ENCODE data around the gene KCNMB1. TPM values are rescaled to one million over a fixed set of nuclear protein-coding genes. Genes with fewer than 3 reads are reported as not detected.

KCNMB1 gene
- total and polyA plus RNA-seq, 2 donors (not counting 3 experiments of a cell fraction or from before 2014, with no cell fraction given) = 0.15 to 0.29 TPM

GRCh38 chr5:170360709-170361108 lies 28.5 kb downstream of the KCNMB1 start:
- no TSS peak for BruUV-seq (replicated peaks)
- POLR2A ChIA-PET = no interaction called here
- no peak for FAIRE-seq

More at GRCh38 chr5:170360709-170361108, 28.5 kb downstream of the KCNMB1 start:
- Histone ChIP-seq H3K36me3 (ENCODE audit: control insufficient read depth in 2 of 2, extremely low read depth in 1 of 2, insufficient read depth in 2 of 2, low read length in 2 of 2) (no peaks in the 10 kb centered on the region), H3K79me2 (ENCODE audit: control insufficient read depth, insufficient read depth, low read length) (no peaks in the 10 kb centered on the region), H3K4me2 (ENCODE audit: insufficient read depth, low read length) (no peak overlapping the region), H2AFZ (ENCODE audit: low read depth, low read length) (no peak overlapping the region), H3K9ac (replicated peaks; ENCODE audit: extremely low read depth, insufficient read depth, low read length) (no peak overlapping the region), H3K9me1 (replicated peaks; ENCODE audit: control insufficient read depth, extremely low read depth, insufficient read depth, low read length) (no peaks in the 10 kb centered on the region), H3K9me3 (replicated peaks; ENCODE audit: control insufficient read depth, insufficient read depth, low read length) (no peaks in the 10 kb centered on the region), H3K27me3 (ENCODE audit: control insufficient read depth in 2 of 2, insufficient read depth in 2 of 2, low read length in 2 of 2) (no peaks in the 10 kb centered on the region), H3K4me1 (ENCODE audit: control insufficient read depth, extremely low read depth, insufficient read depth, low read length) (no peaks in the 10 kb centered on the region), H3K27ac (ENCODE audit: insufficient read depth, low read depth, low read length) (no peak overlapping the region), H4K20me1 (replicated peaks; ENCODE audit: control insufficient read depth, extremely low read depth, insufficient read depth, low read length) (no peaks in the 10 kb centered on the region), H3K4me3 (replicated peaks in 1 of 3; ENCODE audit: insufficient read depth in 1 of 3, low read depth in 1 of 3, low read length in 3 of 3) (no peak overlapping the region)
- DNase-seq (ENCODE audit: low read depth, low spot score) = no peak
- CTCF ChIA-PET = no interaction called here
- dilution Hi-C loops (cut with MboI; ENCODE audit: extremely low pct_ligation_motif_present, low sequenced_read_pairs) = no loop called here
- intact Hi-C loops (cut with micrococcal nuclease) = no loop called here
- TF ChIP-seq FOS (IDR thresholded peaks at IDR 0.05; ENCODE audit: borderline replicate concordance, insufficient read depth, low read length) (no peak), POLR2AphosphoS5 (IDR thresholded peaks at IDR 0.05; ENCODE audit: insufficient read depth, low read depth, low read length) (no peak), GATA2 (IDR thresholded peaks at IDR 0.05; ENCODE audit: insufficient read depth, insufficient read length, low read depth, low read length) (no peak), MAX (IDR thresholded peaks at IDR 0.05; ENCODE audit: insufficient read depth, insufficient read length) (no peak), JUN (IDR thresholded peaks at IDR 0.05; ENCODE audit: borderline replicate concordance, insufficient read depth, insufficient read length, low read depth) (no peak), POLR2A (IDR thresholded peaks at IDR 0.05; ENCODE audit: low read depth, low read length) (no peak), CTCF (IDR thresholded peaks at IDR 0.05; ENCODE audit: extremely low read depth in 1 of 2, insufficient read depth in 1 of 2, low read depth in 1 of 2, low read length in 2 of 2) (no peak), MYC (IDR thresholded peaks at IDR 0.05; ENCODE audit: low read depth, low read length) (no peak), EZH2 (IDR thresholded peaks at IDR 0.05; ENCODE audit: borderline replicate concordance, low read depth, low read length, severe bottlenecking) (no peak)

Data from endothelial cell of umbilical vein (primary cell).